Peyer's patch (tissue), 4 donors: ENCODE measurements around the gene NEDD4L. TPM values are rescaled to one million over a fixed set of nuclear protein-coding genes. Genes with fewer than 3 reads are reported as not detected.

Source experiments
- DNase-seq, 3 donors: peaks; one replicate each; pipeline ENCODE4 v3.0.0-alpha.2; 2017 to 2019
- H3K27ac ChIP-seq, 4 donors: fragments of 200-600 bp; sonication (generic); one replicate each; pipeline ENCODE4 v1.5.1; 2016 to 2019
- H3K27me3 ChIP-seq, 2 donors: fragments of 200-600 bp; sonication (generic); one replicate each; pipeline ENCODE4 v1.5.1; 2019
- H3K36me3 ChIP-seq, 3 donors: fragments of 200-600 bp; sonication (generic); one replicate each; pipeline ENCODE4 v1.5.1; 2016 to 2019
- H3K4me1 ChIP-seq, 4 donors: fragments of 200-600 bp; sonication (generic); one replicate each; pipeline ENCODE4 v1.5.1; 2016 to 2019
- H3K4me3 ChIP-seq, 4 donors: fragments of 200-600 bp; sonication (generic); 1 replicate in 3 of 4; 2 replicates in 1 of 4; pipeline ENCODE4 v1.5.1; 2016 to 2019; ENCODE audit warnings: mild to moderate bottlenecking in 1 of 4
- H3K9me3 ChIP-seq, 4 donors: fragments of 200-600 bp; sonication (generic); one replicate each; pipeline ENCODE4 v1.5.1; 2016 to 2019; ENCODE audit warnings: mild to moderate bottlenecking in 1 of 4
- POLR2A ChIP-seq, 2 donors: fragments of 450-650 bp; IDR thresholded peaks; one replicate each; pipeline ENCODE4 v1.5.1; 2017; ENCODE audit warnings: antibody characterized with exemption in 2 of 2, mild to moderate bottlenecking in 2 of 2, moderate library complexity in 2 of 2
- total RNA-seq, 4 donors: library from RNA; depleted of rRNA; stranded (reverse); fragments of >200 nt; gene quantifications; one replicate each; pipeline ENCODE4 v1.1.0, GENCODE V29; 2016
- TF ChIP-seq, protein P1 (sequence below), 6 experiments: fragments of 450-650 bp in 4 of 6; fragments of 200-600 bp in 2 of 6; sonication (generic) in 1 of 6; IDR thresholded peaks; one replicate each; pipeline ENCODE4 v1.5.1; 2017 to 2019; ENCODE audit warnings: antibody characterized with exemption in 6 of 6, mild to moderate bottlenecking in 3 of 6, moderate library complexity in 1 of 6

NEDD4L gene
- total RNA-seq, 4 donors from 2014 or later, result 213 to 312 (median 277) TPM

- Histone ChIP-seq H3K4me1 (peaks cover 0 to 8% (median 0%) of the 10 kb centered on the region in 4 donors), H3K27me3 (no peaks in the 10 kb centered on the region), H3K36me3 (peaks cover 0 to 22% (median 0%) of the 10 kb centered on the region in 3 donors), H3K27ac (no peak overlapping the region), H3K9me3 (no peaks in the 10 kb centered on the region), H3K4me3 (no peak overlapping the region)
- DNase-seq, result no peak
- no peak for TF ChIP-seq POLR2A (IDR thresholded peaks at IDR 0.05)
- TF ChIP-seq, protein P1, sequence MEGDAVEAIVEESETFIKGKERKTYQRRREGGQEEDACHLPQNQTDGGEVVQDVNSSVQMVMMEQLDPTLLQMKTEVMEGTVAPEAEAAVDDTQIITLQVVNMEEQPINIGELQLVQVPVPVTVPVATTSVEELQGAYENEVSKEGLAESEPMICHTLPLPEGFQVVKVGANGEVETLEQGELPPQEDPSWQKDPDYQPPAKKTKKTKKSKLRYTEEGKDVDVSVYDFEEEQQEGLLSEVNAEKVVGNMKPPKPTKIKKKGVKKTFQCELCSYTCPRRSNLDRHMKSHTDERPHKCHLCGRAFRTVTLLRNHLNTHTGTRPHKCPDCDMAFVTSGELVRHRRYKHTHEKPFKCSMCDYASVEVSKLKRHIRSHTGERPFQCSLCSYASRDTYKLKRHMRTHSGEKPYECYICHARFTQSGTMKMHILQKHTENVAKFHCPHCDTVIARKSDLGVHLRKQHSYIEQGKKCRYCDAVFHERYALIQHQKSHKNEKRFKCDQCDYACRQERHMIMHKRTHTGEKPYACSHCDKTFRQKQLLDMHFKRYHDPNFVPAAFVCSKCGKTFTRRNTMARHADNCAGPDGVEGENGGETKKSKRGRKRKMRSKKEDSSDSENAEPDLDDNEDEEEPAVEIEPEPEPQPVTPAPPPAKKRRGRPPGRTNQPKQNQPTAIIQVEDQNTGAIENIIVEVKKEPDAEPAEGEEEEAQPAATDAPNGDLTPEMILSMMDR (IDR thresholded peaks at IDR 0.05), result no peak
Measured at GRCh38 chr18:58400331-58400870, 356.4 kb downstream of the NEDD4L start.

- Histone ChIP-seq H3K4me1 (peaks cover 0 to 8% (median 0%) of the 10 kb centered on the region in 4 donors), H3K9me3 (no peaks in the 10 kb centered on the region), H3K27me3 (no peaks in the 10 kb centered on the region), H3K27ac (no peak overlapping the region), H3K36me3 (peaks cover 0 to 15% (median 0%) of the 10 kb centered on the region in 3 donors), H3K4me3 (no peak overlapping the region)
- no peak for TF ChIP-seq POLR2A (IDR thresholded peaks at IDR 0.05)
- TF ChIP-seq, protein P1 (IDR thresholded peaks at IDR 0.05), result no peak
- DNase-seq, result no peak
Measured at GRCh38 chr18:58401191-58401590, 357.2 kb downstream of the NEDD4L start.

- Histone ChIP-seq H3K36me3 (peaks cover 0 to 13% (median 0%) of the 10 kb centered on the region in 3 donors), H3K9me3 (no peaks in the 10 kb centered on the region), H3K4me3 (no peak overlapping the region), H3K27me3 (no peaks in the 10 kb centered on the region), H3K27ac (no peak overlapping the region), H3K4me1 (peaks cover 0 to 8% (median 0%) of the 10 kb centered on the region in 4 donors)
- TF ChIP-seq, protein P1 (IDR thresholded peaks at IDR 0.05), result peak in 2 of 6 experiments; percentile 31
- TF ChIP-seq POLR2A (IDR thresholded peaks at IDR 0.05), result no peak
- DNase-seq, result no peak
Measured at GRCh38 chr18:58402247-58402646, 358.2 kb downstream of the NEDD4L start.

- H3K4me3 ChIP-seq, result no peak overlapping the region
- TF ChIP-seq, protein P1 (IDR thresholded peaks at IDR 0.05), result no peak
- TF ChIP-seq POLR2A (IDR thresholded peaks at IDR 0.05), result no peak
- H3K9me3 ChIP-seq, result no peaks in the 10 kb centered on the region
- no peak overlapping the region for H3K27ac ChIP-seq
- no peak for DNase-seq
- peaks cover 0 to 13% (median 0%) of the 10 kb centered on the region in 3 donors for H3K36me3 ChIP-seq
- no peaks in the 10 kb centered on the region for H3K27me3 ChIP-seq
- H3K4me1 ChIP-seq, result peaks cover 0 to 8% (median 0%) of the 10 kb centered on the region in 4 donors
Measured at GRCh38 chr18:58402951-58403702, 359.1 kb downstream of the NEDD4L start.

DNA sequence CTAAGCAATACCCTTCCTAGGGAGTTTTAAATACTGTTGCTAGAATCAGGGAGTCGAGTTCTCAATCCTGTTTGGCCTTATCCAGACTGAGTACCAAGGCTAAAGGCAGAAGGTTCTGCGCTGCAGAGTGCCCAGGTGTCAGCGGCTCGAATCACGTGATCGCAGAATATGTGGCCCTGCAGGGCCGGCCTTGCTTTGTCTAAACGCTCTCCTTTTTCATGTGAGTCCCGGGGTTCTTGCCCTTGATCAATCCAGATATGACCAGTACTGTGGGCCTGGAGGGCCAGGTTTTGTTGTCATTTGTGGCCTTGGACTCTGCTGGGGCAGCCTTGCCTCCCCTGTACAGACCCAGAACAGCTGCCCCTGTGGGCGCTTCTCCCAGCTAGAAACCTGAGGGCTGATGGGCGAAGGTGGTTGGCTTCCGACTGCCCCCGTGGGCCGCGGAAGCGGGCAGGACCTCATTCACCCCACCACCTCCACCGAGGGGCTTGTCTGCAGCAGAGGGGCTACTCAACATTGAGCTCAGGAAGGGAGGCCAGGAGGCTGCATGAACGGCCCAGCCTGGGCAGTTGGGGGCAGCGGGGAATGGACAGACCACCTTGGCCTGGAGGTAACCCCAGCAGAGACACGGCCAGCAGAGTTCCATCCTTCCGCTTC is 359.9 kb downstream of the NEDD4L start:
- no peak for DNase-seq
- H3K4me1 ChIP-seq, result peaks cover 0 to 8% (median 0%) of the 10 kb centered on the region in 4 donors
- H3K27ac ChIP-seq, result no peak overlapping the region
- no peaks in the 10 kb centered on the region for H3K9me3 ChIP-seq
- no peak overlapping the region for H3K4me3 ChIP-seq
- H3K36me3 ChIP-seq, result peaks cover 0 to 9% (median 0%) of the 10 kb centered on the region in 3 donors
- H3K27me3 ChIP-seq, result no peaks in the 10 kb centered on the region
- TF ChIP-seq POLR2A (IDR thresholded peaks at IDR 0.05), result no peak
- TF ChIP-seq, protein P1 (IDR thresholded peaks at IDR 0.05), result no peak
